ENCODE data around the gene HNRNPCL2. TPM values are rescaled to one million over a fixed set of nuclear protein-coding genes. Genes with fewer than 3 reads are reported as not detected.
"Not testable (repeated sequence)": the region's sequence is repeated elsewhere in the genome, so short reads cannot be mapped to it uniquely, and the experiment has no call there.

The HNRNPCL2 gene
- total RNA-seq (not detected), polyA plus RNA-seq (0.14 TPM)
- long read RNA-seq, donor 1 = 0 reads
- long read RNA-seq, donor 2 = 0 reads
- long read RNA-seq, donor 3 = 0 reads
- long read RNA-seq, donor 4 = 0 reads
- long read RNA-seq, donor 5 = 0 reads
- long read RNA-seq, donor 6 = 0 reads
- long read RNA-seq, donor 7 = 0 reads
- long read RNA-seq, donor 8 = 0 reads
- long read RNA-seq, donor 9 = 0 reads
- long read RNA-seq, donor 10 = 0 reads

- H3K4me1 ChIP-seq (ENCODE audit: control insufficient read depth in 2 of 2, insufficient read depth in 2 of 2, low read length in 2 of 2); DNase-seq (ENCODE audit: low read depth in 6 of 9, low spot score in 9 of 9); H3K27me3 ChIP-seq (ENCODE audit: control insufficient read depth in 2 of 2, insufficient read depth in 1 of 2, low read length in 1 of 2); H3K9me3 ChIP-seq (ENCODE audit: control insufficient read depth in 2 of 2, insufficient read depth in 1 of 2, low read length in 1 of 2); H3K36me3 ChIP-seq (ENCODE audit: control insufficient read depth in 2 of 2, insufficient read depth in 2 of 2, low read length in 1 of 2); H3K4me3 ChIP-seq (ENCODE audit: low read length in 2 of 2); H3K27ac ChIP-seq (ENCODE audit: low read depth in 1 of 2, low read length in 1 of 2): not testable (repeated sequence)
- 96% methylated on average over 6 of the region's 6 CpGs for WGBS
These were observed at the start of gene HNRNPCL2 for GRCh38 chr1:13116754-13117153. HNRNPCL2 (minus strand) TSS chr1:13116854; CDS start chr1:13116400, 454 bp downstream.

- DNase-seq (ENCODE audit: low read depth in 6 of 9, low spot score in 9 of 9); H3K4me3 ChIP-seq (ENCODE audit: low read length in 2 of 2); H3K27ac ChIP-seq (ENCODE audit: low read depth in 1 of 2, low read length in 1 of 2); H3K9me3 ChIP-seq (ENCODE audit: control insufficient read depth in 2 of 2, insufficient read depth in 1 of 2, low read length in 1 of 2); H3K36me3 ChIP-seq (ENCODE audit: control insufficient read depth in 2 of 2, insufficient read depth in 2 of 2, low read length in 1 of 2); H3K4me1 ChIP-seq (ENCODE audit: control insufficient read depth in 2 of 2, insufficient read depth in 2 of 2, low read length in 2 of 2); H3K27me3 ChIP-seq (ENCODE audit: control insufficient read depth in 2 of 2, insufficient read depth in 1 of 2, low read length in 1 of 2): not testable (repeated sequence)
- no CpG with 5 or more reads among the region's 8 CpGs for WGBS
These were observed 48.9 kb upstream of the HNRNPCL2 start, which contains the start of gene HNRNPCL4 for GRCh38 chr1:13165531-13165930. HNRNPCL4 (minus strand) TSS chr1:13165631; CDS start chr1:13165467, 164 bp downstream.

- 94% methylated on average over 1 of the region's 5 CpGs for WGBS
- not testable (repeated sequence) for H3K36me3 ChIP-seq (ENCODE audit: control insufficient read depth in 2 of 2, insufficient read depth in 2 of 2, low read length in 1 of 2); H3K4me1 ChIP-seq (ENCODE audit: control insufficient read depth in 2 of 2, insufficient read depth in 2 of 2, low read length in 2 of 2); DNase-seq (ENCODE audit: low read depth in 6 of 9, low spot score in 9 of 9); H3K4me3 ChIP-seq (ENCODE audit: low read length in 2 of 2); H3K27me3 ChIP-seq (ENCODE audit: control insufficient read depth in 2 of 2, insufficient read depth in 1 of 2, low read length in 1 of 2); H3K9me3 ChIP-seq (ENCODE audit: control insufficient read depth in 2 of 2, insufficient read depth in 1 of 2, low read length in 1 of 2); H3K27ac ChIP-seq (ENCODE audit: low read depth in 1 of 2, low read length in 1 of 2)
These were observed 39.3 kb upstream of the HNRNPCL2 start, which contains the start of gene PRAMEF26 for GRCh38 chr1:13155909-13156308. PRAMEF26 (minus strand) TSS chr1:13156009; CDS start chr1:13153095, 2,914 bp downstream.

- no CpG with 5 or more reads among the region's 4 CpGs for WGBS
- not testable (repeated sequence) for H3K4me3 ChIP-seq (ENCODE audit: low read length in 2 of 2); DNase-seq (ENCODE audit: low read depth in 6 of 9, low spot score in 9 of 9); H3K27me3 ChIP-seq (ENCODE audit: control insufficient read depth in 2 of 2, insufficient read depth in 1 of 2, low read length in 1 of 2); H3K4me1 ChIP-seq (ENCODE audit: control insufficient read depth in 2 of 2, insufficient read depth in 2 of 2, low read length in 2 of 2); H3K27ac ChIP-seq (ENCODE audit: low read depth in 1 of 2, low read length in 1 of 2); H3K9me3 ChIP-seq (ENCODE audit: control insufficient read depth in 2 of 2, insufficient read depth in 1 of 2, low read length in 1 of 2); H3K36me3 ChIP-seq (ENCODE audit: control insufficient read depth in 2 of 2, insufficient read depth in 2 of 2, low read length in 1 of 2)
These were observed 46.2 kb downstream of the HNRNPCL2 start, which contains the start of gene PRAMEF25 for GRCh38 chr1:13070474-13070873. PRAMEF25 (plus strand) TSS chr1:13070774; CDS start chr1:13073694, 2,920 bp downstream.

Other genes with a start within 250 kb of the HNRNPCL2 start
- gene PRAMEF4, start 230.7 kb downstream of the HNRNPCL2 start, total RNA-seq = not detected
- gene PRAMEF4, start 230.7 kb downstream of the HNRNPCL2 start, polyA plus RNA-seq = 0.05 TPM
- not detected for gene PRAMEF10, start 218.6 kb downstream of the HNRNPCL2 start, total RNA-seq
- 0.07 TPM for gene PRAMEF10, start 218.6 kb downstream of the HNRNPCL2 start, polyA plus RNA-seq
- gene PRAMEF7, start 200.2 kb downstream of the HNRNPCL2 start, total RNA-seq = not detected
- 0.23 TPM for gene PRAMEF7, start 200.2 kb downstream of the HNRNPCL2 start, polyA plus RNA-seq
- gene PRAMEF6, start 169.3 kb downstream of the HNRNPCL2 start, total RNA-seq = 0.09 TPM
- gene PRAMEF6, start 169.3 kb downstream of the HNRNPCL2 start, polyA plus RNA-seq = 0.21 TPM
- not detected for gene PRAMEF27, start 60.3 kb downstream of the HNRNPCL2 start, total RNA-seq
- gene PRAMEF27, start 60.3 kb downstream of the HNRNPCL2 start, polyA plus RNA-seq = 0.07 TPM
- 0.09 TPM for gene HNRNPCL3, start 56.1 kb downstream of the HNRNPCL2 start, total RNA-seq
- 0.07 TPM for gene HNRNPCL3, start 56.1 kb downstream of the HNRNPCL2 start, polyA plus RNA-seq
- gene PRAMEF25, start 46.1 kb downstream of the HNRNPCL2 start, total RNA-seq = 0.14 TPM
- gene PRAMEF25, start 46.1 kb downstream of the HNRNPCL2 start, polyA plus RNA-seq = 0.21 TPM
- gene PRAMEF26, start 39.2 kb upstream of the HNRNPCL2 start, total RNA-seq = not detected
- gene PRAMEF26, start 39.2 kb upstream of the HNRNPCL2 start, polyA plus RNA-seq = not detected
- gene HNRNPCL4, start 48.8 kb upstream of the HNRNPCL2 start, total RNA-seq = not detected
- gene HNRNPCL4, start 48.8 kb upstream of the HNRNPCL2 start, polyA plus RNA-seq = 0.07 TPM
- gene PRAMEF9, start 55.0 kb upstream of the HNRNPCL2 start, total RNA-seq = 0.05 TPM
- 0.14 TPM for gene PRAMEF9, start 55.0 kb upstream of the HNRNPCL2 start, polyA plus RNA-seq
- 0.05 TPM for gene PRAMEF13, start 84.6 kb upstream of the HNRNPCL2 start, total RNA-seq
- gene PRAMEF13, start 84.6 kb upstream of the HNRNPCL2 start, polyA plus RNA-seq = 0.14 TPM
- not detected for gene PRAMEF18, start 109.3 kb upstream of the HNRNPCL2 start, total RNA-seq
- gene PRAMEF18, start 109.3 kb upstream of the HNRNPCL2 start, polyA plus RNA-seq = 0.07 TPM
- gene PRAMEF5, start 137.3 kb upstream of the HNRNPCL2 start, total RNA-seq = not detected
- not detected for gene PRAMEF5, start 137.3 kb upstream of the HNRNPCL2 start, polyA plus RNA-seq
- gene PRAMEF8, start 168.3 kb upstream of the HNRNPCL2 start, total RNA-seq = 0.09 TPM
- 0.23 TPM for gene PRAMEF8, start 168.3 kb upstream of the HNRNPCL2 start, polyA plus RNA-seq
- gene PRAMEF33, start 186.7 kb upstream of the HNRNPCL2 start, total RNA-seq = 0.05 TPM
- gene PRAMEF33, start 186.7 kb upstream of the HNRNPCL2 start, polyA plus RNA-seq = not detected
- not detected for gene PRAMEF15, start 198.7 kb upstream of the HNRNPCL2 start, total RNA-seq
- gene PRAMEF15, start 198.7 kb upstream of the HNRNPCL2 start, polyA plus RNA-seq = 0.25 TPM
- not detected for gene PRAMEF14, start 230.3 kb upstream of the HNRNPCL2 start, total RNA-seq
- gene PRAMEF14, start 230.3 kb upstream of the HNRNPCL2 start, polyA plus RNA-seq = 0.16 TPM